ENCODE results near the gene SLC34A3.
A peak's percentile ranks its signal among the peaks of the same experiment; 100 is the strongest.

SLC34A3 gene

DNA sequence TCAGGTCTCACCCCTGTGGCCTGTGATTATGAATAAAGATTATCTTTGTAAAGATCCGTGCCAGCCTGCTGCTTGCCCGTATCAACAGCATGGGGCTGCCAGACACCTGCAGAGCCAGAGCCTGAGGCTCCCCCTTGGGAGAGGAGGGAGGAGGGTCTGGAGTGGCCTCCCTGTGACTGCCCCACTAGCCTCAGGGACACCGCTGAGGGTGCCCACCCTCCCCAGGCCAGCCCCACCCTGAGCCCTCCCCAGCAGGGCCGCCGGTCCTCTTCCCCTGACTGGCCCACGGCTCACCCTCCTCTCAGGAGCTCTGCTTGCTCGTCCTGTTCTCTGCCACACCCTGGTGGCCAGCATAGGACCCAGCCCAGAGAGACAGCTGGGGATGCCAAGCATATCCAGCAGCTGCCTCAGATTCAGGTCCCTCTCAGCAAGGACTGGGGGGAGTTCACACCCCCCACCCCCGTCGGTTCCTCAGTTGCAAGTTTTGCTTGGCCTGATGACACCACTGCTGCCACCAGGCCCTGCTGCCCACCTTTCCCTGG lies 40.3 kb upstream of the SLC34A3 start:
- Mint-ChIP-seq H3K36me3 (ENCODE audit: insufficient read depth) (peaks cover 34% of the 10 kb centered on the region), H3K4me3 (peak overlapping the region; percentile 91 to 92), H3K27me3 (no peaks in the 10 kb centered on the region), H3K9me3 (no peaks in the 10 kb centered on the region), H3K4me1 (ENCODE audit: low read depth in 2 of 2) (peaks cover 29 to 31% of the 10 kb centered on the region in 2 donors), H3K27ac (peak overlapping the region; percentile 86 to 95)
- ATAC-seq (replicated peaks) (no peak), DNase-seq (no peak)

DNA sequence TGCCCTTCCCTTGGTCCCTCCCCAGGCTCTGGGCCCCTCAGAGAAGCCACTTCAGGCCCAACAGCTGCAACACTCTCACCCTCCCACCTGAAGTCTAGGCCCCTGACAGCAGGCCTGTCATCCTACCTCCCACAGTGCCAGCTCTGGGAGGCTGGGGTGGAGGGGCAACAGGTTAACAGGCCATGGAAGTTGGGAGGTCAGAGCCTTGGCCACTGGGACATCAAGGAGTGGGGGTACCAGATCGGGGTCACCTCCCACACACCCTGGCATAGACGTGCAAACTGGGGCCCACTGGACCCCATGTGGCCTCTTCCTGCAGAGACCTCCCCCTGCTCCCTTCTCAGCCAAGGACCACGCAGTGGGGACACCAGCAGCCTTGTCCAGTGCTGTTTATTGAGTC lies 39.5 kb upstream of the SLC34A3 start:
- Mint-ChIP-seq H3K36me3 (ENCODE audit: insufficient read depth) (peaks cover 34% of the 10 kb centered on the region), H3K27me3 (no peaks in the 10 kb centered on the region), H3K4me3 (peak overlapping the region in 1 of 2 donors; percentile 51), H3K27ac (peak overlapping the region; percentile 86 to 95), H3K9me3 (no peaks in the 10 kb centered on the region), H3K4me1 (ENCODE audit: low read depth in 2 of 2) (peaks cover 29% of the 10 kb centered on the region in 2 donors)
- no peak for DNase-seq
- no peak for ATAC-seq (replicated peaks)

DNA sequence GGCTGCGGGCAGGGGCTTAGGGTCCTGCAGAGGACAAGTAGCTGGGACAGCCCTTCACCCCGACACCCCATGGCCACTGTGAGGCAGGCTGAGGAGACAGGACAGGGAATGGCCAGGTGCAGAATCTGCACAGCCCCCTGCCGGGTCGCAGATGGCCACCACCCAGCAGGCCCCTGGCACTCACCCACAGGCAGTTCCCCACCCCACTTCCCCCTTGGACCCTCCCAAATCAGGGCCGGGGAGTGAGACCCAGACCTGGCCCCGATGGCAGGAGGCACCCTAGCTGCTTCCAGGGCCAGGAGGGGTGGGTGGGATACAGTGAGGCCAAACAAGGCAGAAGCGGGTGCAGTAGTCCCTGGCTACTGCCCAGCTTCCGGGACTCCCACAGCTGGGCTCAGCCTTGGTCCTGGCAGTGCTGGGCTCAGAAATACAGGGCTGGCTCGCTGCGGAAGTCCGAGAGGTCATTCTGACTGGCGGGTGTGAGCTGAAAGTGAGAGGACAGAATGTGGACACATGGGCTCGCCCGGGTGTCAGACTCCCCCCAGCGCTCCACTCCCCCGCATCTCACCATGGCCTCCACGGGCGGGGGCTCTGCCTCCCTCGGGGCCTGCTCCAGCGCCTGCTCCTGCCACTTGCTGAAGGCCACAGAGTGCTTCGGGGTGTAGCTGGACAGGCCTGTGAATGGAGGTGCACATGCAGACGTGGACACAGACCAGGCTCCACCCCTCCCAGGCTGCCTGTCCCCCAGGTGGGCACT lies 38.8 kb upstream of the SLC34A3 start:
- Mint-ChIP-seq H3K9me3 (no peaks in the 10 kb centered on the region), H3K36me3 (ENCODE audit: insufficient read depth) (peaks cover 34% of the 10 kb centered on the region), H3K27ac (peak overlapping the region in 1 of 2 donors; percentile 95), H3K4me1 (ENCODE audit: low read depth in 2 of 2) (peaks cover 23 to 25% of the 10 kb centered on the region in 2 donors), H3K27me3 (no peaks in the 10 kb centered on the region), H3K4me3 (no peak overlapping the region)
- no peak for ATAC-seq (replicated peaks)
- DNase-seq, result no peak

DNA sequence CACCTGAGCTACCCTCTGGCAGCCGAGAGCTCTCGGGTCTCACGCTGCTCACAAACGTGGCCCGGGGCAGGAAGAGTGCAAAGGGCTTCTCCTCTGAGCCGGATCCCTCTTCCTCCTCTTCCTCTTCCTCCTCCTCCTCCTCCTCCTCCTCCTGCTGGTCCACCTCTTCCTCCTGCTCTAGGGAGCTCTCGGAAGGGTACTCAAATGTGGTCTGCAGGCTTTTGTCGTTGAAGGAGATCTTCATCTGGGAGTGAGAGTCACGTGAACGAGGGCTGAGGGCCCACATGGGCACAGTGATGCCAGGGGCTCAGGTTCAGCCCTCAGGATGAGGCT lies 38.3 kb upstream of the SLC34A3 start:
- Mint-ChIP-seq H3K36me3 (ENCODE audit: insufficient read depth) (peaks cover 30% of the 10 kb centered on the region), H3K4me3 (no peak overlapping the region), H3K27ac (no peak overlapping the region), H3K4me1 (ENCODE audit: low read depth in 2 of 2) (peaks cover 19 to 23% of the 10 kb centered on the region in 2 donors), H3K27me3 (no peaks in the 10 kb centered on the region), H3K9me3 (no peaks in the 10 kb centered on the region)
- no peak for ATAC-seq (replicated peaks)
- no peak for DNase-seq

DNA sequence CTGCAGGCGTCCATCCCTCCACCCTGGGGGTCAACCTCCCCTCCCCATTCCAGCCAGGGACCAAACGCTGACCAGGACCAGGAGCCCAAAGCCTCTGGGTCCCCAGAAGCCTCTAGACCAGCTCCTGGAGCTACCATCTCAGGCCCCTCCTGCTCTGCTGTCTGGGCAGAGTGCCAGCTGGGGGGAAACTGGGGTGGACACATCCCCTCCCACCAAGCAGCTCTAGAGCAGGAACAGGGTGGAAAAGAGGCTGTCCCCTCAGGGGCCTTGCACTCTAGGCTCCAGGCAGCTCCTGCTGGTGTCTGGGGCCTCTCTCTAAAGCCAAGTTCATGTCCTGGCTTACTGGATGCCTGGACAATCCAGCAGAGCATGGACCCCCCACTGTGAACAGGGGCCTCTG lies 37.8 kb upstream of the SLC34A3 start:
- ATAC-seq (replicated peaks) (no peak), DNase-seq (no peak)
- Mint-ChIP-seq H3K27me3 (no peaks in the 10 kb centered on the region), H3K9me3 (no peaks in the 10 kb centered on the region), H3K4me3 (no peak overlapping the region), H3K4me1 (ENCODE audit: low read depth in 2 of 2) (peaks cover 16 to 18% of the 10 kb centered on the region in 2 donors), H3K27ac (no peak overlapping the region), H3K36me3 (ENCODE audit: insufficient read depth) (peaks cover 25% of the 10 kb centered on the region)

DNA sequence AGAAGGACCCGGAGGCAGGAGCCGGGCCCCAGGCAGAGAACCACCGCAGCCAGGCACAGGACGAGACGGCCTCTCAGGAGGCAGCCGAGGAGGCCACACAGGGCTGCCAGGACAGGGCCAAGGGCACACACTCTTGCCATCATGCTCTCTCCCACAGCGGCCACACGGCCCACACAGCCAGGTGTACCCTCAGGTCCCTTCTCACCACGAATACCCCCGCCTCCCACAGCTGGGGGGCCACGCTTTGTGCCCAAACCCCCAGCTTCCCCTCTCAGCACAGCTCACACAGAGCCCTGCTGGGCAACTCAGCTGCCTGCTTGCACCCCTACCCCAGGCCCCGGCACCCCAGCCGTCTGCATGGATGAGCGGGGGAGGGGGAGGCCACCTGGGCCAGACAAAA lies 36.9 kb upstream of the SLC34A3 start:
- no peak overlapping the region for H3K27ac Mint-ChIP-seq
- no peak overlapping the region for H3K4me3 Mint-ChIP-seq
- peaks cover 18% of the 10 kb centered on the region for H3K36me3 Mint-ChIP-seq (ENCODE audit: insufficient read depth)
- DNase-seq (no peak), ATAC-seq (replicated peaks) (no peak)
- no peaks in the 10 kb centered on the region for H3K27me3 Mint-ChIP-seq
- H3K9me3 Mint-ChIP-seq, result no peaks in the 10 kb centered on the region
- H3K4me1 Mint-ChIP-seq (ENCODE audit: low read depth in 2 of 2), result peaks cover 16% of the 10 kb centered on the region in 2 donors

DNA sequence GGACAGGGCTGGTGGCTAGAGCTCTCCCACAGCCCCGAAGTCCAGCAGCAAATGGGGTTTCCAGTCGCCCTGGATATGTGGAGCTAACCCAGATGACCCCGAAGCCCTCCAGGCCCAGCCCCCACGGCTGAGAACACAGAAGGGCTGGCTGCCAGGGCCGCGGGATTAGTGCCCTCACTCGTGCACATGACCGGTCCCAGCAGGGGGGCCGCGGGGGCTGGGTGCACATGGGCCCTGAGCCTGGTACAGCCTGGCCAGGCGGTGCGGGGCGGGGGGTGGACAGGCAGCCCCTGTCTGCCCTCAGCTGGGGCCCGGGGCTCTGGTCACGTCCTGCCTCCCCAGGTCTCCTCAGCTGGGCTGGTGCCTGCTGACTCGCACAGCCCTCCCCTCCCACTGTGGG lies 36.3 kb upstream of the SLC34A3 start:
- Mint-ChIP-seq H3K4me1 (ENCODE audit: low read depth in 2 of 2) (peaks cover 11% of the 10 kb centered on the region in 2 donors), H3K27ac (no peak overlapping the region), H3K27me3 (no peaks in the 10 kb centered on the region), H3K4me3 (no peak overlapping the region), H3K36me3 (ENCODE audit: insufficient read depth) (peaks cover 16% of the 10 kb centered on the region), H3K9me3 (no peaks in the 10 kb centered on the region)
- DNase-seq, result no peak
- ATAC-seq (replicated peaks), result no peak

DNA sequence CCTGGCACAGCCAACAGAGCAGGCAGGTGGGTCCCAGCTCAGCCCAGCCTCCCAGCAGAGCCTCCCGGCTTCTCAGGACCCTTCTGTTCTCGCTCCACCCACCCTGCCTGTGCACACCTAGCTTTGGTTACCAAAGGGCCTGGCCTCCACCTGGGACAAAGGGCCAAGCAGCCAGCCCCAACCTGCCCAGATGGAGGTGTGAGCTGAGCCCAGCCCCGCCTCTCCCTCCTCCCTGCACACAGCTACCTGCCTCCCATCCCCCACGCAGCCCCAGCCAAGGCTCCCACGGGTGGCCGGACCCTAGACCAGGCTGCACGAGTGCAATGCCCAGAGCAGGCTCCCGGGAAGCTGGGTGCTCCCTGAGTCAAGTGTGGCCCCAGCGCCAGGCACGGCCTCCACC lies 35.8 kb upstream of the SLC34A3 start:
- peaks cover 9% of the 10 kb centered on the region in 2 donors for H3K4me1 Mint-ChIP-seq (ENCODE audit: low read depth in 2 of 2)
- DNase-seq (no peak), ATAC-seq (replicated peaks) (no peak)
- H3K4me3 Mint-ChIP-seq, result no peak overlapping the region
- H3K9me3 Mint-ChIP-seq, result no peaks in the 10 kb centered on the region
- no peak overlapping the region for H3K27ac Mint-ChIP-seq
- no peaks in the 10 kb centered on the region for H3K27me3 Mint-ChIP-seq
- peaks cover 16% of the 10 kb centered on the region for H3K36me3 Mint-ChIP-seq (ENCODE audit: insufficient read depth)

DNA sequence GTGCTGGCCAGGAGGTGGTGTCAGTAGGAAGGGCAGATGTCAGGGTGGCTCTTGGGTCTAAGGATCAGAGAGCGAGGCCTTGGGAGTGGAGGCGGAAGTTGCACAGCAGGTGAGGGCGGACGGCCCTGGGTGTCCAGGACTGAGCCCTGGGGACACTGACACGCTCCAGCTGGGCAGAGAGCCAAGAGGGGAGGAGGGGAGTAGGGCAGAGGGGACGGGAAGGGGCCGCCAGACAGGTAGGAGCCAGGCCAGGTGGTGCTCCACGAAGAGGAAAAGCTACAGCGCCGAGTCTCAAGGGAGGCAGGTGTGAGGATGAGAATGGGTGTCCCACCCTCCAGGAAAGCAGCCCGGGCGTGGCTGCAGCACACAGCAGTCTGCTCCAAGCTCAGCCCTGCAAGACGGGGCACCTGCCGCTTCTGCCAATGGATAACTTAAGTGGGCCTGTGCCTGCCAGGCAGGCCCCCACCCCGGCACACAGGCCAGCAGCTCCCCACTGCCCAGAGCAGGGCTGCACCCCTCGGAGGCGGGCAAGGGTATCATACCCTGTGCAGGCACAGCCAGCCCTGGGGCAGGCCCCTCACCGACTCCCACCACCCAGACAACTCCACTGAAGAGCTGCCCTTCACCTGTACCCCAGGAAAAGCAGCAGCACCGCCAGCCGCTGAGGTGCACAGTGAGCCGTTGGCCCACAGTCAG lies 35.0 kb upstream of the SLC34A3 start:
- ATAC-seq (replicated peaks), result no peak
- Mint-ChIP-seq H3K27me3 (no peaks in the 10 kb centered on the region), H3K4me1 (ENCODE audit: low read depth in 2 of 2) (peaks cover 6% of the 10 kb centered on the region in 2 donors), H3K9me3 (no peaks in the 10 kb centered on the region), H3K4me3 (no peak overlapping the region), H3K36me3 (ENCODE audit: insufficient read depth) (peaks cover 13% of the 10 kb centered on the region), H3K27ac (no peak overlapping the region)
- no peak for DNase-seq

DNA sequence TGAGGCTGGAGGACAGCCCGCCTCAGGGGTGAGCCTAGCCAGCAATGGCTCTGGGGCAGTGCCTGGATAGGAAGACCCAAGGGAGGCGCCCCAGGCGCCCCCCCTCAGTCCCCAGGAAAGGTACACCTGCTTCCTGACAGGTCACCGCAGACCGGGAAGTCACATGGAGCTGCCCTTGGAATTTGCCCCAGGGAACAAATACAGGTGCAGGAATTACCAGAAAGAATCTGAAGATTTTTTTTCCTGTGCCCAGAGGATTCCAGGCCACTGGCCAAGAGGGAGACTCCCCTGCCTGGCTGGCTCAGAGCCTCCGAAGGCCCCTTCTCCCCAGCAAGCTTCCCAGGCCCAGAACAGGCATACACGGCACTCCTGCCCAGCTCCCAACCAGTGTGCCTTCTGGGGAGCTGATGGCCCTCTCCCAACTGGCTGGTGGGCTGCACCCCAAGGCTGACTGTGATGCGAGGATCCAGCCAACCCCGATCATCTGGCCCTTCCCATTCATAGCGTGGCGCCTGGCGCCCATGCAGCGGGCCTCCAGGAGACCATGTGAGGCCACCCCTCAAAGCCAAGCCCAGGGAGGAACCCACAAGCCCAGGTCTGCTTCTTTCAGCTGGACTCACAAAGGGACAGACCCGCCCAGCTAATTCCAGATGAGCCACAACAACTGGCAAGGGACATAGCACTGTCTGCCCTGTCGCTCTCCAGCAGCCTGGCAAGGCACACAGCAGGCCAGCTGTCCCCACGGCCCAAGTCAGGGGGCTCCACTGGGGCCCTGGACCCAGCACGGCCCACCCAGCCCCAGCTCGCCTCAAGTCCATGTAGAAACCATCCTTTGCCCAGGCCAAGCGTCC lies 32.4 kb upstream of the SLC34A3 start:
- Mint-ChIP-seq H3K27me3 (no peaks in the 10 kb centered on the region), H3K27ac (no peak overlapping the region), H3K9me3 (no peaks in the 10 kb centered on the region), H3K4me3 (no peak overlapping the region), H3K36me3 (ENCODE audit: insufficient read depth) (peaks cover 8% of the 10 kb centered on the region), H3K4me1 (ENCODE audit: low read depth in 2 of 2) (peaks cover 8 to 14% of the 10 kb centered on the region in 2 donors)
- DNase-seq (no peak), ATAC-seq (replicated peaks) (no peak)

DNA sequence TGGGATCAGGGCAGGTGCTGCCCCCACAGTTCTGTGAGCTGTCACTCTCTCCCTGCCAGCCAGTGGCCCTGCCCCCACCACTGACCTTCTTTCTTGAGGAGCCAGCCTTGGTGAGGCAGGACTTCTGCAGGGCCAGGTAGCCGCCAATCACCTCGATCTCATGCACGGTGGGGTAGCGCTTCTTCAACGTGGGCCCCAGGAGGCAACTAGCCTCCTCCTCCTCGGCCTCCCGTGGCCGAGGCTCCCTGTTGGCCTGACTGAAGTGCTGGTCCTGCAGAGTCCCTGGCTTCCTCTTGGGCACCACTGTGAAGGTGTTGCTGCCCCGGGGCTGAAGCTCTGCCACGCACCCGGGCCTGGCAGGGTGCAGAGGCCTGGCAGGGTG lies 31.8 kb upstream of the SLC34A3 start:
- peak overlapping the region in 1 of 2 donors; percentile 85 for H3K4me3 Mint-ChIP-seq
- peaks cover 8% of the 10 kb centered on the region for H3K36me3 Mint-ChIP-seq (ENCODE audit: insufficient read depth)
- ATAC-seq (replicated peaks), result no peak
- H3K27me3 Mint-ChIP-seq, result no peaks in the 10 kb centered on the region
- DNase-seq, result no peak
- no peaks in the 10 kb centered on the region for H3K9me3 Mint-ChIP-seq
- H3K4me1 Mint-ChIP-seq (ENCODE audit: low read depth in 2 of 2), result peaks cover 8 to 14% of the 10 kb centered on the region in 2 donors
- H3K27ac Mint-ChIP-seq, result no peak overlapping the region

DNA sequence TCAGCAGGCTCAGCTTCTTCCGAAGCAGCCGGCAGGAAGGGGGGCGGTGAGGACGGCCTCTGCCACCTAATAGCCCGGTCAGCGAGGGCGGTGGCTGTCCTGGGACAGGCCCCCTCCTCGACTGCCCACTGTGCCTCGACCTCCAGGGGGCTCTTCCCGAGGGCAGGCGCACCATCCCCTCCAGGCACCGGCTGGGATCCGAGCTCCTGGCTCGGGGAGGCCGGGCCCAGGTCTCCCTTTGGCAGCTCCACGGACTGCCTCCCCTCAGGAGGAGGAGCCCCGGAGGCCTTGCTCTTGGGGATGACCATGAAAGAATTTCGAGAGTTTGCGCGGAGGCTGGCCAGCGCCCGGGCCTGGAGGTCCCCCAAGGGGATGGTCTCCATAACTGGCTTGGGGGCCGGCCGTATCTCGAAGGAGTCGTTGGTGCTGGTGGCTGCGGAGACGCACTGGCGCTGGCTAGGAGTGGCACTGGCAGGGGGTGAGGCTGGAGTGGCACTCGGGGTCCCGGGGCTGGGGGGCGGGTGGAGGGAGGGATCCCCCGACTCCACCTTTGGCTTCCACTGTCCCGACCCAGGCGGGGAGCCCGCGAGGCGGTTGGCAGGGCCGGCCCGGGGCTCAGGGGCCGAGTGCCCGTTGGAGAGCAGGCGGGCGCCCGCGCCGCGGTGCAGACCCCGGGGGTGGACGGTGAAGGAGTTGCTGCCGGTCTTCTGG lies 31.1 kb upstream of the SLC34A3 start:
- peak overlapping the region in 1 of 2 donors; percentile 83 for H3K27ac Mint-ChIP-seq
- DNase-seq, result no peak
- peak overlapping the region; percentile 77 to 85 for H3K4me3 Mint-ChIP-seq
- no peak for ATAC-seq (replicated peaks)
- peaks cover 8 to 16% of the 10 kb centered on the region in 2 donors for H3K4me1 Mint-ChIP-seq (ENCODE audit: low read depth in 2 of 2)
- H3K27me3 Mint-ChIP-seq, result no peaks in the 10 kb centered on the region
- no peaks in the 10 kb centered on the region for H3K9me3 Mint-ChIP-seq
- peaks cover 15% of the 10 kb centered on the region for H3K36me3 Mint-ChIP-seq (ENCODE audit: insufficient read depth)
